NB4 (cell line): ENCODE measurements around the gene TAP1.

ENCODE experiments used
- DNase-seq: peaks from one replicate; pipeline ENCODE4 v3.0.0; 2010; ENCODE audit warnings: low read depth
- H3K4me3 ChIP-seq: one replicate; pipeline ENCODE4 v1.5.1; 2011; ENCODE audit warnings: mild to moderate bottlenecking, low read depth, low read length, moderate library complexity
- MYC ChIP-seq: IDR thresholded peaks from 2 replicates; pipeline ENCODE4 v1.6.1; 2011; ENCODE audit warnings: low read depth, low read length
- POLR2A ChIP-seq: IDR thresholded peaks from 2 replicates; pipeline ENCODE4 v1.6.1; 2011; ENCODE audit warnings: mild to moderate bottlenecking; ENCODE audit not compliant: insufficient read length; ENCODE audit errors: extremely low read depth
- TF ChIP-seq, protein P1 (sequence below): IDR thresholded peaks from one replicate; pipeline ENCODE4 v1.5.1; 2012; ENCODE audit warnings: low read depth, low read length
- TF ChIP-seq, protein P2 (sequence below): IDR thresholded peaks from 2 replicates; pipeline ENCODE4 v1.6.1; 2011; ENCODE audit warnings: low read depth, low read length

The TAP1 gene

DNA sequence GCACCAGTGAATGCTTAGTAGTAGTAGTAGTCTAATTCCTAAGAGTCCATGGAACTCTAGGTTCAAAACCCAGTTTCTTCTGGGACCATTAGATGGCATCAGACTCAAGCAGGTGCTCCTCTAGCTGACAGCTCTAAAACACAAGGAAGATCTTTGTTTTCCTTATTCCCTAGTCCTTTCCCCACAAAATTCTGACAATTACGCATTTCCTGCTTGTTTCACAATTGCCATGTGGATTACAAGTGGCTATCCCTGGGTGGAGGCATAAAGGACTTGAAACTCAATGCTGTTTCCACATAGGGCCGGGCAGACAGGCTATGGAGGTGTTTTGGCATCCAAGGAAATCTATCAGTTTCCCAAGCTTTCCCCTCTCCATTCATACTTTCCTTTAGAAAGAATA is 27.5 kb downstream of the TAP1 start:
- DNase-seq: peak; percentile 29
- H3K4me3 ChIP-seq: no peak overlapping the region
- TF ChIP-seq, protein P1, sequence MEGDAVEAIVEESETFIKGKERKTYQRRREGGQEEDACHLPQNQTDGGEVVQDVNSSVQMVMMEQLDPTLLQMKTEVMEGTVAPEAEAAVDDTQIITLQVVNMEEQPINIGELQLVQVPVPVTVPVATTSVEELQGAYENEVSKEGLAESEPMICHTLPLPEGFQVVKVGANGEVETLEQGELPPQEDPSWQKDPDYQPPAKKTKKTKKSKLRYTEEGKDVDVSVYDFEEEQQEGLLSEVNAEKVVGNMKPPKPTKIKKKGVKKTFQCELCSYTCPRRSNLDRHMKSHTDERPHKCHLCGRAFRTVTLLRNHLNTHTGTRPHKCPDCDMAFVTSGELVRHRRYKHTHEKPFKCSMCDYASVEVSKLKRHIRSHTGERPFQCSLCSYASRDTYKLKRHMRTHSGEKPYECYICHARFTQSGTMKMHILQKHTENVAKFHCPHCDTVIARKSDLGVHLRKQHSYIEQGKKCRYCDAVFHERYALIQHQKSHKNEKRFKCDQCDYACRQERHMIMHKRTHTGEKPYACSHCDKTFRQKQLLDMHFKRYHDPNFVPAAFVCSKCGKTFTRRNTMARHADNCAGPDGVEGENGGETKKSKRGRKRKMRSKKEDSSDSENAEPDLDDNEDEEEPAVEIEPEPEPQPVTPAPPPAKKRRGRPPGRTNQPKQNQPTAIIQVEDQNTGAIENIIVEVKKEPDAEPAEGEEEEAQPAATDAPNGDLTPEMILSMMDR: peak; percentile 10
- TF ChIP-seq POLR2A: no peak

DNA sequence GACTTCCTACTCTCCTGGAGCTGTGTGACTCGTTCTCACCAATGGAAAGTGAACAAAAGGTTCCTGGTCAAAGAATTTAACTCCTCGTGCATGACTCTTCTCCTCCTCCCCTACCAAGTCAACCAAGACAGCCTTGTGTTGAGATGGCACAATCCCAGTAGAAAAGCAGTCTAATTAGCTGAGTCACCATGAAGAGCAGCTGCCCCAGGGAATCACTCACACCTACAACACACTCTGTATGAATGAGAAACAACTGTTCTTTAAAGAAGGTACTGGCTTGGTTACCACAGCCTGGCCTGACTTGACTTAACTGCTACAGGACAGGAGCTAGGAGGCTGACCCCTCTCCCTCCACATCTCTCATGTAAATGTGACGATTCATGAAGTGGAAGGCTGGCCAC is 33.8 kb downstream of the TAP1 start:
- TF ChIP-seq, protein P1: no peak
- peak; percentile 34 for DNase-seq

DNA sequence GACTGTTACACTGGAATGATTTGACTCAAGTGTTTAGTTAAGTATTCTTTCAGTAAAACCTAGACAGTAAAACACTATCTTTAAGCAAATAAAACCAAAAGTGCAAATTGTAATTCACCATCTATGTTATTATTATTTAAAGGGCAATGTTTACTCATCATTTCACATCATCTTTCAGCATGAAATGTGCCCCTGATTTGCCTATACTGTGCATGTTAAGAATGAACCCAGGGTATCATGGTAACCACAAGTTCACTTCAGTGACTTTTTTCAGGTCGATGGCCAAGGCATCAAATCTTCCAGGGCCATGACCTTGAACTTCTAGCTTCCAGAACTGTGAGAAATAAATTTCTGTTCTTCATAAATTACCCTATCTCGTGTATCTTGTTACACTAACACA is 34.6 kb downstream of the TAP1 start:
- H3K4me3 ChIP-seq: no peak overlapping the region
- no peak for DNase-seq
- TF ChIP-seq, protein P2, sequence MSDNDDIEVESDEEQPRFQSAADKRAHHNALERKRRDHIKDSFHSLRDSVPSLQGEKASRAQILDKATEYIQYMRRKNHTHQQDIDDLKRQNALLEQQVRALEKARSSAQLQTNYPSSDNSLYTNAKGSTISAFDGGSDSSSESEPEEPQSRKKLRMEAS: no peak
- TF ChIP-seq POLR2A (no peak), MYC (no peak)
- TF ChIP-seq, protein P1: no peak

More for the DNA sequence above, 33.8 kb downstream of the TAP1 start:
- H3K4me3 ChIP-seq: no peak overlapping the region

DNA sequence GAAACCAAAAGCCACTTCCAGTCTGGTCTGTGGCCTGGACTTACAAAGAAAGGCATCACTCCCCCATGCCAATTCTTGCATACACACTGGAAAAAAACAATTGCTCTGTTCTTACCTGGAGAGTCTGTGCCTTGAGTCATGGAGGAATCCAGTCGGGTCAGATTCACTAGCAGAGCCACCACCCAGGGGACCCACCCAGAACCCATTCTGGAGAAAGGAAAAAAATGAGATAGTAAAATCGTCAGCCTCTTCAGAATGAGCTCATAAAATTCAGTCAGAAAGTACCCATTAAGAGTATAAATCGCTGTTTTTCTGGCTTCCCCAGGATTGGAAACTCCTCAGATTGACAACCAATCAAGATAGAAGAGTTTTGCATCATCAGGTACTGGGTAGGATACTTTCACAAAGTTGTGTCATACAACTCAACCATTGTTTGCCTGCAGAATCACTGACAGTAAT is 36.7 kb downstream of the TAP1 start, which contains the start of gene HLA-DOB:
HLA-DOB (minus strand) TSS at position 257 of the 459 bp plus-strand sequence; CDS start at position 206, 51 bp downstream.
- no peak for DNase-seq
- TF ChIP-seq, protein P2: no peak
- TF ChIP-seq POLR2A: no peak
- no peak for TF ChIP-seq MYC

DNA sequence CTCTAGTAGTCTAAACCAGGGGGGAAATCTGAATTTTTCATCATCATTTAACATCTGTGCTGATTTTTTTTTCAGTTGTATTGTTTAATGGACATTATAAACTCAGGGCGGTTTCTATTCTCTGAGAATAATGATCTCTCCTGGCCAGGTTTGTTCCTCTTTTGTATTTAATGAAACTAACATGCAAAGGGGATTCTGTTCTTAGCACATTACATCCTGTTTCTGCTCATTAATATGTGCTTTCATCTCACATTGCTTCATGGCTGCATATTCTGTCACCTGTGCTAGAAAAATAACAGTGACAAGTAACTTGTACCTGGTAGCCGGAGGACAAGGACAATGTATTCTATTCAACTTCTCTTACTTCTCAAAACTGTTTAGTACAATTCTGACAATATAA is 37.5 kb downstream of the TAP1 start:
- DNase-seq: no peak
- no peak overlapping the region for H3K4me3 ChIP-seq
- TF ChIP-seq, protein P1: no peak
- no peak for TF ChIP-seq POLR2A
- TF ChIP-seq, protein P2: no peak
- TF ChIP-seq MYC: no peak

More for the DNA sequence above, 36.7 kb downstream of the TAP1 start, which contains the start of gene HLA-DOB:
- no peak within 1 kb of the TSS for H3K4me3 ChIP-seq

DNA sequence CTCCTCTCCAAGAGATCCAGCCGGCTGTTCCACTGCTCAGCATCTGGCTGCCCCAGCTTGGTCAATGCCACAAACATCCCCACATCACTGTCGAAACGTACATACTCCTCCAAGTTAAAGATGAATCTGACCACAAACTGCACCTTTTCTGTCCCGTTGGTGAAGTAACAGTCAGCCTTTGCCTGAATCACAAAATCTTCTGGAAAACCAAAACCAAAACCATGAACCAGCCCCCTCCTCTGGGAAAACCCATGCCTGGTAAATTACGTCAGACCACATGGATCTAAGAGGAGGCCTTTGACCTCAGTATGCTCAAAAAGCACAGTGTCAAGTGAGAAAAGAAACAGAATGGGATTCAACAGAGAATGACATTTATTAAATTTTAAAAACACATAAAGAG is 38.4 kb downstream of the TAP1 start:
- no peak overlapping the region for H3K4me3 ChIP-seq
- TF ChIP-seq MYC: no peak
- no peak for TF ChIP-seq POLR2A
- TF ChIP-seq, protein P2: no peak
- TF ChIP-seq, protein P1: no peak
- DNase-seq: no peak
